HG02840 (cell line): ENCODE measurements around the gene OR5AU1.

Experiments
- ATAC-seq: cut with Tn5 transposase; IDR thresholded peaks from one replicate; pipeline ENCODE4 v1.9.1; 2021; ENCODE audit warnings: mild to moderate bottlenecking, moderate library complexity, moderate number of reproducible peaks; ENCODE audit not compliant: unreplicated experiment, low FRiP score

OR5AU1 gene

DNA sequence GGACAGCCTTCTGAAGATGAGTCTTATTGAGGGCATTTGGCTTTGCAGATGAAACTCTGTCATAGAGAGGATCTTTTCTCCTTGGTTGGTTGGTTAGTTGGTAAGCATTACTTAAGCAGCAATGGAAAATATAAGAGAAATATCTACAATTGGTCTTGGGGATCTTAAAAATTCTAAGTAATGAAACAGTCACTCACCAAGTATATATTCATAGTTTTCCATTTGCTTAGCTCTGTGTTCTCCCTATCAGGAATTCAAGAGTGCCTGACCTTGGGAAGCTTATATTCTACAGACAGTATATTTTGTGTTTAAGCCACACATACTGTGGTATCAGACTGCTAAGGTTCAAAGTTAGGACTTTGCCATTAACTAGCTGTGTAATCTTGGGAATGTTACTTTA lies at the start of gene OR5AU1:
OR5AU1 (minus strand) TSS at position 101 of the 400 bp plus-strand sequence. CDS start 191 bp downstream, outside the sequence.
- no peak for ATAC-seq

DNA sequence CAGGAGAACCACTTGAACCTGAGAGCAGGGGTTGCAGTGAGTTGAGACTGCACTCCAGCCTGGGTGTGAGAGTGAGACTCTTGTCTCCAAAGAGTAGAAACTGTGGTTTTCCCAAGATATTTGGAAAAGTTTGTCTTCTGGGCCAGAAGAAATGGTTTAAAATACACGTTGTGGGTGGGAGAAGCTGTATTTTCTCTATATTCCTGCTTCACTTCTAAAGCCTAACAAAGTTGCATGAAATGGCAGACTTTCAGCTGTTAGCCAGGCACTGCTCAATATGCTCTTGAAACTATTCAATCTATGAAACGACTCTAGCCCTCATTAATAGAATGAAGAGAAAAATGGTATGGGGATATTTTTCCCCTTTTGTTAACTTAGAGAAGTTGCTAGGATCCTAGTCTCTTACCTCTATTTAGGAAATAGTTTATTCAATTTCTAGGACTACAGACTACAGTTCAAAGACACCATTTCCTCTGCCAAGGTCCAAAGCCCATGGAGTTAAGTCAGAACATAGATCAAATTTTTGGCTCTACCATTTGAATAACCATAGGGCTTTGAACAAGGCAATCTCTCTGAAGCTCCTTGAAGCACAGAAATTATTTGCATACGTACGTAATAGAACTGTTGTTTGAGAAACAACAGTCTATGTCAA lies 49.3 kb upstream of the OR5AU1 start:
- ATAC-seq: no peak

DNA sequence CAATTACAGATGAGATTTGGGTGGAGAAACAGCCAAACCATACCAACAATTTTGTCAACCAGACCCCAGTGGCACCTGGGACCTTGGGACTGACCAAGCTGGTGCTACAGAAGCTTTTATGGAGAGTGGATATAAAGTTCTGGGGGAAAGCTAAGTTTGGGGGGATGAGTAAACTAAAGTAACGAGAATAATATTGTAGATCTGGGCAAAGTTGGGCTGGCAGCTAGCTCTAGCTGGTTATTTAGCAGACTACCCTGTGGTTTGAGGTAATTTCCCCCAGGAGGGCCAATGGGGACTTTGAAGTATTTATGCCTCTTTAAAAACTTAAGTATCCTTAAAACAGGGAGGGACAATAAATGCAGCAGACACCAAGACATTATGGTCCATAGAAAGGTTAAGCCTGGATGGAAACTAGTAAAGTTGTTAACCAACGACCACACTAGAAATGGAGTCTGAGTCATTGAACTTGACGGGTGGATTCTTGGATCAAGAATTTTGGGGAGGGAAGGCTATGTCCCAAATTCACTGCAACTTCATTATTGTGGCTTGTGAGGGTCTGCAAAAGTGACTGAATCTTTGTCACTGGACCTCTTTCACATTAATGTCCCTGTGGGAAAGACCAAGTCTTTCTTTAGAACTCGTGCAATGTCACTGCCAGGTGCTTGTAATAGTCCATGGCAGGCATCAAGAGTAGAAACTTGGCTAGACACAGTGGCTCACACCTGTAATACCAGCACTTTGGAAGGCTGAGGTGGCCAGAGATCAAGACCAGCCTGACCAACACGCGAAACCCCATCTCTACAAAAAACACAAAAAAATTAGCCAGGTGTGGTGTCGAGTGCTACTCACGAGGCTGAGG lies 48.5 kb upstream of the OR5AU1 start:
- ATAC-seq: no peak

DNA sequence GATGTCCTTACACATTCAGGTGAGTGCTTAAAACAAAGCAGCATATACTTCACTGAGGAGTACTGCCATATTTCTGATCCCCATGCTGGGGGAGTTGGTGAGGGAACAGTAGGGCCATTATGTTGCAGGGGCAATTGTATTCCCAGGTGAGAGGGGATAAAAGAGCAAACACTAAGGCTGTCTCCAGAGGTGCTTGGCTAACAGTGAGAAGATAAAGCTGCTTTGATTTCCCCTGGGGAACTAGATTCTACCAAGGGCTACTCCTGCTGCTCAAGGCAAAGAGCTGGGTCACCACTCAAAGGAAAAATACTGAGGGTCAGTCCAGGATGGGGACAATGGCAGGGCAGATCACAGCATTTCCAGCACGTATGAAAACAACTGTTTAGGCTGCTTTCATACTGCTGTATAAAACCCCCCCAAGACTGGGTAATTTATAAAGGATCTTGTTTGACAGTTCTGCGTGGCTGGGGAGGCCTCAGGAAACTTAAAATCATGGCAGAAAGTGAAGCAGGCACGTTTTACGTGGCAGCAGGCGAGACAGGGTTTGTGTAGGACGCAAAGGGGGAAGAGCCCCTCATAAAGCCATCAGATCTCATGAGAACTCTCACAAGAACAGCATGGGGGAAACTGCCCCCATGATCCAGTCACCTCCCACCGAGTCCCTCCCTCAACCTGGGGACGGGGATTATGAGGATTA lies 47.8 kb upstream of the OR5AU1 start:
- no peak for ATAC-seq

DNA sequence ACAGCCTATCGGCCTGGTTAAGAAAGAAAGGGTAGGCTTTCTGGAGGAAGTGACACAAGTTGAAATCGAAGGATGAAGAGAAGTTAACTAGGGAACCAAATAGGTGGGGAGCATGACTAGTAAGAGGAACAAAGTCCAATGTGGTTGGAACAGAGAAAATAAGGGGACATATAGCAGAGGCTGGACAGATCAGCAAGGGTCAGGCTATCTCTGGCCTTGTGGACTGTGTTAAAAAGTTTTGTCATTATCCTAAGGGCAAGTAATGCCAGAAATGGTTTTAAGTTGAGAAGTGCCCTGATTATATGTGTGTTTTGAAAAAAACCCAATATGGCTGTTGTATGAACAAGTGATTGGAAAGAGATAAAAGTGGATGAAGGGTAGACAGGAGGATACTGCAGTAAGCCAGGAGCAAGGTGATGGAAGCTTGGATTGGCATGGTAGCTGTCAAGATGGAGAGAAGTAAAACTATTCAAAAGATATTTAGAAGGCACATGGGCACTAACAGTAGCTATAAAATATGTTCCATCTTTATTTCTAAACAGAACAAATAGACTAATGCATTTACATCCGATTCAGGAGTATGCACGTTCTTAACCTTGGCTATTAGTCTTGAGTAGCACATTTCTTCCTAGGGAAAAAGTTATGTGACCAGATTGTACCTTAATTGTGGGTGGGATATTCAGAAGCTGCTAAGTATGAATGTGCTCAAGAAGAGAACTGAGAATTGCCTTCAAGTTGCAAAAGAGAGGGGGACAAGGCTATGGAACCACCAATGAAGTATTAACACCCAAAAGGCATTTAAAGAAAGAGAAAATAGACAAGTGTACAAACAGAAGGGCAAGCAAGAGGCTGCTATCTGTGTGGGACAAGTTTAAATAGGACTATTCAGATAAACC lies 46.8 kb upstream of the OR5AU1 start:
- ATAC-seq: no peak

DNA sequence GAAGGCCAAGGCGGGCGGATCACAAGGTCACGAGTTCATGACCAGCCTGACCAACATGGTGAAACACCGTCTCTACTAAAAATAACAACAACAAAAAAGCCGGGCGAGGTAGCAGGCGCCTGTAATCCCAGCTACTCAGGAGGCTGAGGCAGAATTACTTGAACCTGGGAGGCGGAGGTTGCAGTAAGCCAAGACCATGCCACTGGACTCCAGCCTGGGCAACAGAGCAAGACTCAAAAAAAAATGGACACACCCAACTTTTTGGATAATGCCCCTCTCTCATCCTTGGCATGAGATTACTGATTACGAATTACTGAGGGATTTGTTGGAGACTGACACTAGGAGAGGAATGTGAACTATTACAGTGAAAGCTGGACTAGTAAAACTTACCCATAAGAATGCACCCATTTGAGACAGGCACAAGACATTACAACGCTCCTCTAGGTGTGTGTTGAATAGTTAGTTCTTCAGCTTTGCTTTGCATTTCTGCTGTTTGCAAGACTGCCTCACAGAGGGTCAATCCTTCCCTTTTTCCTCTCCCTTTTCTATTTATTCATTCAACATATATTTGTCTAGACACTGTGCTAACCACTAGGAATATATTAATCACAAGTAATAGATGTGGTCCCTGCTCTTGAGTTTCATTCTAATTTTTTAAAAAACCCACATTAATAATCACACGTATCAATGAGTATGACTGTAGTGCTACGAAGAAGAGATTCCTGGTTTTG lies 46.0 kb upstream of the OR5AU1 start:
- ATAC-seq: no peak

DNA sequence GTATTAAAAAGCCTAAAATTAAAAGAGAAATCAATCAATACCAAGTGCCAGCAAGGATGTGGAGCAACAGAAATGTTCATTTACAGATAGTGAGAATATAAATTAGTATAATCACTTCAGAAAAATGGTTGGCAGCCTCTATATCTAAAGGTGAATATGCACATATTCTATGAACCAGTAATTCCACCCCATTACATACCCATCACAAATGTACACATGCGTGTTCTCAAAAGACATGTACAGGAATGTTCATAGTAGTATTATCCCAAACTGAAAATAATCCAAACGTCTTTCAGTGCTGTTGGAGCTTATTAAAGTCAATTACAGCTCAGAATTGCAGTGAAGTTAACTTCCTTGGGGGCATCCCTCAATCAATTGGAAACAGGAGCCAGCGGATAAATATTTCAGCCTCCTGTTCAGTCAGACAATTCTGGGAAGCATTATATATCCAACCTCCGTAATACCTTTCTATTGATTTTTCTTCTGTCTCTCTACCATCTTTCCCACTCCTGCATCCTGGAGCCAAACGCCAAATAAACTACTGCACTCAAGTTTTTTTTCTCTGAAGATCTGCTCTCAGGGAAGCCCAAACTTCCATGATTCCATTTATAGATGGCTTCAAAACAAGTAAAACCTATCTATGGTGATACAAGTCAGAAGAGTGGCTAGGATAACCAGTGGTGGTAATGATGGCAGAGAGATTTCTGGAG lies 45.0 kb upstream of the OR5AU1 start:
- ATAC-seq: no peak

DNA sequence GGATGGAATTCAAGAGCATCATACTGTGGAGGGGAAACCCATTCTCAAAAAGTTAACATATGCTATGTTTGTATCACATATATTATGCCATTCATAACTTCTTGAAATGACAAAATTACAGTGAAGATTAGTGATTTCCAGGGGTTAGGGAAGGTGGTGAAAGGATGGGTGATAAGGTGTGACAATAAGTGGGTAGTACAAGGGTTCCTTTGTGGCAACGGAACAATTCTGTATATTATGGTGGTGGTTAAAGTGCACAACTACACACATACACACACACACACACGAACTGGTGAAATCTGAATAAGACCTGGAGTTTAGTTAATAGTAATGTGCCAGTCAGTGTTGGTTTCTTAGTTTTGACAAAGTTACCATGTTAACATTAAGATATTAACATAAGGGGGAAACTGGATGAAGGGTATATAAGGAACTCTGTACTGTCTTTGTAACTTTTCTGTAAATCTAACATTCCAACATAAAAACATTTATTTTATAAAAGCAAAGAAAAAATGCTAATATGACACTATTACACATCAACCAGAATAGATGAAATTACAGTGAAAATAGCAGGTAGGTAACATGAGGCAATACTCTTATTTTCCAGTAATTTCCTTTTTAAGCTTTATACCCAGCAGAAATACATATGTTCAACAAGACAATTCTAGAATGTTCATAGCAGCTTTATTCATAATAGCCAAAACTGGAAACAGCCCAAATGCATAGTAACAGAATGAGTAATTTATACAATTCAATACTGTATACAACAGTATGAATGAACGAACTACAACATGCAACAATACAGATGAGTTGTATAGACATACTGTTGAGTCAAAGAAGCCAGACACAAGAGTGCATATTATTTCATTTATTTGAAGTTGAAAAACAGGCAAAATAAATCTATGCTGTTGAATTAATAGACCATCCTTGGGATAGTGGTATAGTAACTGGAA lies 44.0 kb upstream of the OR5AU1 start:
- ATAC-seq: no peak

DNA sequence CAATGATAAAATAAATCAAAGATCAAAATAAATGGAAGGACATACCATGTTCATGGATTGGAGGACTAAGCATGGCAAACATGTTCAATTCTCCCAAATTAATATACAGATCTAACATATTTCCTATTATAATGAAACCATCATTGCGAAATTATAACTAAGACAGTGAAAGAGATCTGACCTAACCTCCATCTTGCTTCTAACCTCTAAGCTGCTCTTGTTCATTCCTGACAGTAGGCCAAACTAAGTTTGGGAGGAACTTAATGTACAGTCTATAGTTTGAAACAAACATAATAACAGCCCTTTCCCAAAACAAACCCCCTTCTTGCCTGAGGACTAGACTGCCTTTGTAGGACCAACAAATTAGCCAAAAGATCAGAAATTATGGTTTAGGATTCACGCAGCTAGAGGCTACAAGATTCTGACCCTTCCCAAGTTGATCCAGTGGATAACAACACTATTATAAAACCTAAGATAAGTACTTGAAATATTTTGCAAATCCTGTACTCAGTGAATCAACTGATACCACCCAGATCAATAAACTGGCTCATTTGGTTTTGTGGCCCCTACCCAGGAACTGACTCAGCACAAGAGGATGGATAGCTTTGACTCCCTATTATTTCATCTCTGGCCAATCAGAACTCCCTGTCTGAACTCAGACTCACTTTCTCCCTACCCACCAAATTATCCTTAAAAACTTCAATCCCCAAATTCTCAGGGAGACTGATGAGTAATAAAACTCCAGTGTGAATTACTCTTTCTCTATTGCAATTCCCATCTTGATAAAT lies 41.7 kb upstream of the OR5AU1 start:
- no peak for ATAC-seq

DNA sequence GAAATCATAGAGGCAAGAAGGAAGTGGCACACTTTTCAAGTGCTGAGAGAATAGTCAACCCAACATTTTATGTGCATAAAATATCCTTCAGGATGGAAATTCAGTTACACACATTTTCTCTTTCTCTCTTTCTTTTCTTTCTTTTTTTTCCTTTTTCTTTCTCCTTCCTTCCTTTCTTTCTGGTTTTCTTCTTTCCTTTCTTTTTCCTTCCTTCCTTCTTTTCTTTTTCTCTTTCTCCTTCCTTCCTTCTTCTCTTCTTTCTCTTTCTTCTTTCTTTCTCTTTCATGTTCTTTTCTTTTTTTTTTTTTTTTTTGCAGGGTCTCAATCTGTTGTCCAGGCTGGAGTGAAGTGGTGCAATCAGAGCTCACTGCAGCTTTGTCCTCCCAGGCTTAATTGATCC lies 38.7 kb upstream of the OR5AU1 start:
- no peak for ATAC-seq

DNA sequence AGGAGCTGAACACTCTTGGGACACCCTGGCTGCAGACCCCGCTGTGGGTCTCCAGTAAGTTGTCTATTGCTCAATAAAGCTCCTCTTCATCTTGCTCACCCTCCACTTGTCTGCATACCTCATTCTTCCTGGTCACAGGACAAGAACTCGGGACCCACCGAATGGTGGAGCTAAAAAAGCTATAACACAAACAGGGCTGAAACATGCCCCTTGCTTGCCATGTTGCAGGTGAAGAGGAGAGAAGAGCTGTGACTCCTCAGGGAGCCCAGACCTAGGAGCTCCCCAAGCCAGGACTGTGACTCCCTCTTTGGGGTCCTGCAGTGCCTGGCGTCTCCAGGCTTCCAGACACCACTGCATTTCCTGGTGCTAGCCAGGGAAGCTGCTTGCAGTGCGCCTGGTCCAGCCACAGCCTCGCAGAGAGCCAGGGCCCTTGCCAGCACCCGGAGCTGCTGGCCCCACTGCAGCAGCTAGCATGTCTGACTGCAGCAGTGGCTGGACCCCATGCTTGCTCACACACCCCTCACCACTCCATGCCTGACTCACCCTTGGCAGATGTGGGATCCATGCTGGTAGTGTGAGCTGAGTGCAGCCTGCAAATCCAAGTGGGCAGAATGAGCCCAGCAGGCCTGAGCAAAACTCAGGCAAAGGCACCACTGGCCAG lies 37.1 kb upstream of the OR5AU1 start:
- no peak for ATAC-seq

DNA sequence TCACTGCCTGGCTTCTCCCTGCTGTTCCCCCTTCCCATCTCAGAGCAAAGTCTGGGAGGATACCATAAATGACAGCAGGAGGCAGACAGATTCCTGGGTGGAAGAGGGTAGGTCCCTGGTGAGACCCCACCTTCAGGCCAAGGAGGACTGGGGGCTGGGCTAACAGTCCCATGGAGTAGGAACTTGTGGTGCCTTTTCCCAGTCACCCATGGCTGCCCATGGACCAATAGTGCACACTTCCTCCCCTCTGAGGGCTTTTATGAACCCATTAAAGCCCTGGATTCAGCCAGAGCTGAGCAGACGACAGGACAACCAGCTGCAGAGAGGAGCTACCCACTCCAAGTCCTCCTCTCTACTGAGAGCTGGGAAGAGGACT lies 36.6 kb upstream of the OR5AU1 start:
- ATAC-seq: no peak

DNA sequence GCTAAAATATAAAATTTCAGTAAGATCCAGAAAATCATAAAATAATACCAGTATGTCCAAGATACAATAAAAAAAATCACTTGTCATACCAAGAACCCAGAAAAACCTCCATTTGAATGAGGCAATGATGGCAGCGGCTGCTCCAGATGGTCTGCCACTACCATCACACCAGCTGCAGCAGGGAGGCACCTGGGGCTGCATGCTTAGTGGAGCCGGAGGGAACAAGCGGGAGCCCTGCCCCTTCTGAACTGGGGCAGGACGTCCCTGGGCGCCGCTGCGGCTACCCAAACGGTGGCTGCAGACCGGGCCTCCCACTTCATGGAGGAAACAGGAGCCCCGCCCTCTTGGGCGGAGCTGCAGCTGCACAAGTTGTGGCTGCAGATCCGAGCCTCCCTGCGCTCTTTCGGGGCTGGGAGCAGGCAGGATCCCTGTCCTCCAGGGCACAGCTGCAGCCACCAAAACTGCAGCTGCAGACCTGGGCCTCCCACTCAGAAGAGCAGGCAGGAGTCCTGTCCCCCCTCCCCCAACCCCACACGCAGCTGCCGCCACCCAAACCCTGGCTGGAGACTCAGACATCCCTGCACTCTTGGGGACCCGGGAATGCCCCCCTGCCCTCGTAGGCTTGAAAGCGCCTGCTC lies 36.1 kb upstream of the OR5AU1 start:
- peak; percentile 77 for ATAC-seq

DNA sequence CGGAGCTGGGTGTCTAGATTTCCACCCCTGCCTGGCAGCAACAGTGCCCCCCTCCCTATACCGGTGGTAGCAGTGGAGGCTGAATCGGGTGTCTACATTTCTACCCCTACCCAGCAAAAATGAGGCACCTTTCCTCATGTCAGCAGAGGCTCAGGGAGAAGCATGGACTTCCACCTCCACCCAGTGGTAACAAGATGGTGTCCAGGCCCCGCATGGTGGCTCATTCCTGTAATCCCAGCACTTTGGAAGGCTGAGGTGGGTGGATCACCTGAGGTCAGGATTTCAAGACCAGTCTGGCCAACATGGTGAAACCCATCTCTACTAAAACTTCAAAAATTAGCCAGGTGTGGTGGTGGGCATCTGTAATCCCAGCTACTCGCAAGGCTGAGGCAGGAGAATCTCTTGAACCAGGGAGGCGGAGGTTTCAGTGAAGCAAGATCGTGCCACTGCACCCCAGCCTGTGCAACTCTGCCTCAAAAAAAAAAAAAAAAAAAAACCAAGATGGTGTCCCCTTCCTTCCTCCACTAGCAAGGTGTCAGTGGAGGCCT lies 35.5 kb upstream of the OR5AU1 start:
- ATAC-seq: no peak

DNA sequence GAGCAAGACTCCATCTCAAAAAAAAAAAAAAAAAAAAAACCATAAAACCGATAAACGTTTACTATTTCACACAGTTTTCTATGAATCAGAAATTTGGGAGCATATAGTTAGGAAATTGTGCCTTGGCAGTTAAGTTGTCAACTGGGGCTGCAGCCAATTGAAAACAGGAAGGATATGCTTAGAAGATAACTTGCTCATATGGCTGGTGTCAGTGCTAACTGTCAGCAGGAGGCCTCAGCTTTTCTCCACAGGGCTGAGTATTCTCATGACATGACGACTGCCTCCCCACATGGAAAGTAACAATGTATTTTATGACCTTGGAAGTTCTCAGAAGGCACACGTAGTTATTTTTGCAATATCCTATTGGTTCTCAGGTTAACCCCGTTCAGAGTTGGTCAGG lies 29.6 kb upstream of the OR5AU1 start:
- no peak for ATAC-seq

DNA sequence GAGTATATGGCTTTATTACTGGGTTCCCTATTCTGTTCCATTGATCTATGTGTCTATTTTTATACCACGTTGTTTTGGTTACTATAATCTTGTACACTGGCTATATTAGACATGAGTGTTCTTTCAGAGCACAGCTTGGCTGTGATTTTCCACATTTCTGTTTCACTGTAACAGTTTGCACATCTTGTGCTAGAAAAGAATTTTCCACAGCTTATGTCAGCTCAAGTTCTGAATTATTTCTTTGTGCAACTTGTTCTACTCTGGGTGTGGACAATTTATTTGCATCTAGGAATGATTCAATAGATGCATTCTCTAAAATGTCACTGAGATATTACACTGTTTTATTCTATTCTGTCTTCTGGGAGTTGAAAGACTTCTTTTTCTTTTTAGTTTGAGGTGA lies 28.4 kb upstream of the OR5AU1 start:
- ATAC-seq: no peak
